Right lobe of liver (tissue), 6 donors: ENCODE data around the gene BPTF. TPM values are rescaled to one million over a fixed set of nuclear protein-coding genes. Genes with fewer than 3 reads are reported as not detected.

Source experiments
- ATAC-seq, 4 donors: fragments of 200-7000 bp; cut with Tn5 transposase; one replicate each; pipeline ENCODE4 v1.9.1; 2020; ENCODE audit warnings: mild to moderate bottlenecking in 4 of 4, moderate library complexity in 4 of 4
- DNase-seq, 3 donors: peaks; one replicate each; pipeline ENCODE4 v3.0.0-alpha.2; 2020
- H3K27ac ChIP-seq, 3 donors: fragments of 200-600 bp; one replicate each; pipeline ENCODE4 v1.8.0; 2022
- H3K27me3 ChIP-seq, 2 donors: fragments of 200-600 bp; one replicate each; pipeline ENCODE4 v1.8.0; 2022
- H3K36me3 ChIP-seq, 4 donors: fragments of 200-600 bp; sonication (generic) in 1 of 4; one replicate each; pipeline versions ENCODE4 v1.5.1 to v1.8.0; 2017 to 2022; ENCODE audit warnings: control low read depth in 1 of 4
- H3K4me1 ChIP-seq, 4 donors: fragments of 200-600 bp; sonication (generic) in 1 of 4; one replicate each; pipeline versions ENCODE4 v1.5.1 to v1.8.0; 2017 to 2022; ENCODE audit warnings: control low read depth in 1 of 4
- H3K4me3 ChIP-seq, 3 donors: fragments of 200-600 bp; one replicate each; pipeline ENCODE4 v1.8.0; 2022
- H3K9me3 ChIP-seq, 4 donors: fragments of 200-600 bp; sonication (generic) in 1 of 4; one replicate each; pipeline versions ENCODE4 v1.5.1 to v1.8.0; 2017 to 2022; ENCODE audit warnings: control low read depth in 1 of 4
- POLR2A ChIP-seq: fragments of 450-650 bp; IDR thresholded peaks from one replicate; pipeline ENCODE4 v1.6.1; 2017; ENCODE audit warnings: antibody characterized with exemption, mild to moderate bottlenecking
- WGBS: methylation state at CpG from one replicate; pipeline ENCODE4 v1.1.6; 2018; ENCODE audit warnings: low coverage, low lambda C conversion rate; ENCODE audit not compliant: insufficient coverage; ENCODE audit errors: missing lambda C conversion rate; 5-methylcytosine and 5-hydroxymethylcytosine counted together
- intact Hi-C, 2 donors: fragments of 100-400 bp; cut with DNase I; formaldehyde crosslinking; loops; one replicate each; pipeline versions ENCODE4 v1.11.2 to v1.14.1; 2022
- total RNA-seq, 6 experiments: library from RNA; depleted of rRNA in 2 of 6; stranded (reverse); fragments of >200 nt in 2 of 6; fragmentation: NEBNext Ultra II Directional in 3 of 6; extraction: Animal tissue kit (Norgen Biotek cat#: 25700) in 3 of 6; gene quantifications; one replicate each; pipeline versions ENCODE4 v1.1.0 to v1.2.4, GENCODE V29; 2016 to 2023
- TF ChIP-seq, protein P1 (sequence below), 4 donors: fragments of 200-600 bp in 3 of 4; fragments of 450-650 bp in 1 of 4; IDR thresholded peaks; one replicate each; pipeline versions ENCODE4 v1.5.1 to v1.8.0; 2016 to 2022; ENCODE audit warnings: antibody characterized with exemption in 4 of 4, mild to moderate bottlenecking in 2 of 4
- donor health status: DM: no; HTN: yes; CAD: no.
- donor health status: DM: no; HTN: no; CAD: no.
- donor health status: DM: no; HTN: no; CAD: no.
- donor health status: DM: no; HTN: yes; CAD: no.
- donor health status: DM: no; HTN: yes; CAD: no.

BPTF gene
- total RNA-seq, 6 experiments from 2014 or later: 25.8 to 35.1 (median 31.3) TPM

DNA sequence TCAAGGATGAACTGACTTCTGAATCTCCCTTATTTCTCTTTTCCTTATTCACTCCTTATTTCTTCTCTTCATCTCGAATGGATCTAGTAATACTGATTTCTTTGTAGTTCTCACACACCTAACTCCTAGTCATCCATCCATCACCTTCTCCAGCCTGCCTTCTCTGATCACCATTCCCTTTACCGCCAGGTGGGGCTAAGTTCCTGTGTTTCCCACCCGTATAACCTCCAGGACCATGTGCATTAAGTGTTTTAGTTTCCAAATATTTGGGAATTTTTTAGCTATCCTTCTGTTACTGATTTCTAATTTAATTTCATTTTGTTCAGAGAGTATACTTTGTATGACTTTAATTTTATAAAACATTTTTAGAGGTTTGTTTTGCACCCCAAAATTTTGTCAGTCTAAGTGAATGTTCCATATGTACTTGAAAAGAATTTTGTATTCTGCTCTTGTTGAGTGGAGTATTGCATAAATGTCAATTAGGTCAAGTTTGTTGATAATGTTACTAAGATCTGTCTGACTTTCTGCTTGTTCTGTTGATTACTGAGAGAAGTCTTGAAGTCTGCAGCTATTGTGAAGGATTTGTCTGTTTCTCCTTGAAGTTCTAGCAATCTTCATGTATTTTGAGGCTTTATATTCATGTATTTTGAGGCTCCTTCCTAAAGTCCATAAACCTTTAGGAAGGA is 8.8 kb downstream of the BPTF start:
- Histone ChIP-seq H3K27ac (no peak overlapping the region), H3K36me3 (no peaks in the 10 kb centered on the region), H3K27me3 (no peaks in the 10 kb centered on the region), H3K9me3 (no peaks in the 10 kb centered on the region), H3K4me3 (no peak overlapping the region), H3K4me1 (peaks cover 0 to 14% (median 0%) of the 10 kb centered on the region in 4 donors)
- TF ChIP-seq, protein P1, sequence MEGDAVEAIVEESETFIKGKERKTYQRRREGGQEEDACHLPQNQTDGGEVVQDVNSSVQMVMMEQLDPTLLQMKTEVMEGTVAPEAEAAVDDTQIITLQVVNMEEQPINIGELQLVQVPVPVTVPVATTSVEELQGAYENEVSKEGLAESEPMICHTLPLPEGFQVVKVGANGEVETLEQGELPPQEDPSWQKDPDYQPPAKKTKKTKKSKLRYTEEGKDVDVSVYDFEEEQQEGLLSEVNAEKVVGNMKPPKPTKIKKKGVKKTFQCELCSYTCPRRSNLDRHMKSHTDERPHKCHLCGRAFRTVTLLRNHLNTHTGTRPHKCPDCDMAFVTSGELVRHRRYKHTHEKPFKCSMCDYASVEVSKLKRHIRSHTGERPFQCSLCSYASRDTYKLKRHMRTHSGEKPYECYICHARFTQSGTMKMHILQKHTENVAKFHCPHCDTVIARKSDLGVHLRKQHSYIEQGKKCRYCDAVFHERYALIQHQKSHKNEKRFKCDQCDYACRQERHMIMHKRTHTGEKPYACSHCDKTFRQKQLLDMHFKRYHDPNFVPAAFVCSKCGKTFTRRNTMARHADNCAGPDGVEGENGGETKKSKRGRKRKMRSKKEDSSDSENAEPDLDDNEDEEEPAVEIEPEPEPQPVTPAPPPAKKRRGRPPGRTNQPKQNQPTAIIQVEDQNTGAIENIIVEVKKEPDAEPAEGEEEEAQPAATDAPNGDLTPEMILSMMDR (IDR thresholded peaks at IDR 0.05): no peak
- no peak for TF ChIP-seq POLR2A
- 95% methylated on average over 2 of the region's 3 CpGs for WGBS
- ATAC-seq (no peak), DNase-seq (no peak)
- intact Hi-C loops: no loop called here

DNA sequence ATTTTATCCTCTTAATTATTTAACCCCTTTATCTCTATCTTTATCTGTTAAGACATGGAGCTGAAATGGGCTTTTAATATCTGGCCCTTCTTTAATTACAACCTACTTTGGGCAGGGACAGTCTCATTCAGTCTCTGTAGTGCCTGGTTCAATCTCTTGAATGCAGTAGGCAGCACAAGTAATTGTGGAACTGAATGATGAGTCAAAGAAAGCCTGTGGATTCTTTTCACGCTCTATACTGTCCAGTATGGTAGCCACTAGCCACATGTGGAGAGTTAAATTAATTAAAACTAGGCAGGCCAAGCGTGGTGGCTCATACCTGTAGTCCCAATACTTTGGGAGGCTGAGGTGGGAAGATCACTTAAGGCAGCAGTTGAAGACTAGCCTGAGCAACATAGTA is 9.3 kb downstream of the BPTF start:
- Histone ChIP-seq H3K27ac (no peak overlapping the region), H3K4me3 (no peak overlapping the region), H3K27me3 (no peaks in the 10 kb centered on the region), H3K4me1 (peaks cover 0 to 9% (median 0%) of the 10 kb centered on the region in 4 donors), H3K36me3 (no peaks in the 10 kb centered on the region), H3K9me3 (no peaks in the 10 kb centered on the region)
- ATAC-seq (no peak), DNase-seq (no peak)
- TF ChIP-seq, protein P1 (IDR thresholded peaks at IDR 0.05): no peak
- TF ChIP-seq POLR2A: no peak
- intact Hi-C loops: no loop called here
- 95% methylated on average over 2 of the region's 2 CpGs for WGBS

DNA sequence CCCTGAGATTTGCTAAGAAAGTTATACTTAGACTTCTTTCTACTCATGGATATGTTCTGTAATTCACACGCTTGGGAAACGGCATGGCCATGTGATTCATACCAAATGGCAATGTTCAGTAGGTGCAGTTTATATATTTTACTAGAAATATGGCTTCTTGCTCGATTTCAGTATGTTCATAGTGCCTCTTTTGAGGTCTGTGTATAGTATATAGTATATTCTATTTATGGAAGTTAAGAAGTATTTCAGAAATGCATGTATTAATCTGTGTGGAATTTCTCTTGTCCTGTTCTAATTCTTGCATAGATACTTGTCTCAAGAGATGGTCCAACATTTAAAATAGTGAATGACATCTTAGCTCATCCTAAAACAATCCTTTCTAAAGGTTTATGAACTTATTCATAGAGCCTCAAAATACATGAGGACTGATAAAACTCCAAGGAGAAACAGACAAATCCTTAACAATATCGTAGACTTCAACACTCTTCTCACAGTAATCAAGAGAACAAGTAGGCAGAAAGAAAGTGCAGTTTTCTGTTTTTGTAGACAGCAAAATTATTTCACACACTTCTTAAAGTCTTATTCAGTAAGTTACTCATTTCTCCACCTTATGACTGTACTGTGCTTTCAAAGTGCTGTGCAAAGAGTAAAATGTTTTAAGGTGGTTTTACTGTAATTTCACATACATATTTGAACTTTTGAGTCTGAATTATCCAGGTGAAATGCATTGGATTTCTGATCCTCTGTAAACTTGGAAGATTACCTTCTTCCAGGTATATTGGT is 11.1 kb downstream of the BPTF start:
- intact Hi-C loops: no loop called here
- ATAC-seq: no peak
- Histone ChIP-seq H3K4me3 (no peak overlapping the region), H3K27me3 (no peaks in the 10 kb centered on the region), H3K4me1 (peaks cover 0 to 4% (median 0%) of the 10 kb centered on the region in 4 donors), H3K9me3 (no peaks in the 10 kb centered on the region), H3K27ac (no peak overlapping the region), H3K36me3 (no peaks in the 10 kb centered on the region)
- DNase-seq: no peak
- no peak for TF ChIP-seq POLR2A
- TF ChIP-seq, protein P1 (IDR thresholded peaks at IDR 0.05): no peak
- 82% methylated on average over 4 of the region's 4 CpGs for WGBS

DNA sequence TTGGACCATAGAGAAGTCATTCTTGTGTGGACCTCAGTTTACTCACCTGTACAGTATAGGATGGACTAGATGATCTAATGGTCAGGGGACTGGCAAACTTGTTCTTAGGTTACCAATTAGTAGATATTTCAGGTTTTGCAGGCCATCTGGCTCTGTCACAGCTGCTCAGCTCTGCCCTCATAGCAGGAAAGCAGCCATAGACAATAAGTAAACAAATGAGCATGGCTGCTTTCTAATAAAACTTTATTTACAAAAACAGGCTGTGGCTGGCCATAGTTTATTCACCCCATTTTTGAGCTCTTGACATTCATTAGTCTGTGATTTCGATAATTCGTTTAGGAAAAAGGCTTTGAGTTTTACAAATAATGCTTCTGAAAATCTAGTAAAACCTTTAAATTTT is 12.7 kb downstream of the BPTF start:
- Histone ChIP-seq H3K36me3 (no peaks in the 10 kb centered on the region), H3K27ac (no peak overlapping the region), H3K27me3 (no peaks in the 10 kb centered on the region), H3K9me3 (no peaks in the 10 kb centered on the region), H3K4me1 (peaks cover 0 to 4% (median 0%) of the 10 kb centered on the region in 4 donors), H3K4me3 (no peak overlapping the region)
- TF ChIP-seq POLR2A: no peak
- TF ChIP-seq, protein P1 (IDR thresholded peaks at IDR 0.05): no peak
- no peak for ATAC-seq
- intact Hi-C loops: no loop called here
- DNase-seq: no peak
- WGBS: 88% methylated on average over 2 of the region's 2 CpGs
